GM12892 (cell line): ENCODE data around the gene ULK3.

Experiments
- DNase-seq: peaks from one replicate; pipeline ENCODE4 v3.0.0; 2011; ENCODE audit not compliant: insufficient read length
- FAIRE-seq: peaks from 2 replicates; lab custom pipeline; 2011; peaks lifted over from hg19 to GRCh38; lab: Jason Lieb, UNC
- POLR2A ChIP-seq: IDR thresholded peaks from 2 replicates; pipeline ENCODE4 v1.6.1; 2011; ENCODE audit warnings: low read depth, low read length, control low read depth
- POLR2AphosphoS5 ChIP-seq: IDR thresholded peaks from 2 replicates; pipeline ENCODE4 v1.6.1; 2011; ENCODE audit warnings: low read depth, low read length, control low read depth
- TAF1 ChIP-seq: IDR thresholded peaks from 2 replicates; pipeline ENCODE4 v1.6.1; 2011; ENCODE audit warnings: low read depth, mild to moderate bottlenecking, control low read depth, low read length, borderline replicate concordance

The ULK3 gene

DNA sequence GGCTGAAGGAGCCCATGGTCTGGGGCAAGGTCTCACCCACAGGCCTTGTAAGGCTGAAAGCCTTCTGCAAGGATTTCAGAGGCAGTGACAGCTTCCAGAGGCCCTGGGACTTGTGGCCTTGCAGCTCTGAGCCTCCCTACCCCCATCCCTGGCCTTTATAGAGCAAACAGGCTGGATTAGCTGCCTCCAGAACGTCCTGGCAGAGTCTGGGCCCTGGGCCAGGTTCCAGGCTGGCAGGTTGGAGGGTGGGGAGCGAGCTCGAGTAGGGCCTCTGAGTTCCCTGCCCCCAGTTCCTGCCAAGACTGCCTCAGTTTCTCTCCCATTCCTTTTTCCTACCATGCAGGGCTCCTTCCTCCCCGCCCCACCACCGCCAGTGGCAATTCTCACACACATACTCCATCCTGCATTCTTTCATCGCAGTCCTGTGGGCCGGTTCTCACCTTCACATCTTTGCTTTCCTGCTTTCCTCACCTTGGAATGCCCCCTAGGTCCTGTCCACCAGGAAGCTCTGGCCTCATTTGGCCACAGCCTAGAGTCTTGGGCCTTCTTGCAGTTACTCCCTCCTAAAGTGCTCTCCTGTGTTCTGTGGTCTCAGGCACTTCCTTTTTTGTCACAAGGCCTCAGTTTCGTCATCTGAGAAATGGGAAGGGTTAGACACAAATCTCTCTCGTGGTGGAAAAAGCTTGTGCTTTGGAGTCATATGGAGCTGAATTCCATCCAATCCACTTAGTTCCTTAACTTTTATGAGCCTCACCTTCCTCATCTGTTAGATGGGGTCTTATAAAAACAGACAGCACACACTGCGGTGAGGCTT, 27.6 kb downstream of the ULK3 start:
- FAIRE-seq: no peak
- TF ChIP-seq POLR2A (no peak), TAF1 (no peak), POLR2AphosphoS5 (no peak)
- DNase-seq: no peak

DNA sequence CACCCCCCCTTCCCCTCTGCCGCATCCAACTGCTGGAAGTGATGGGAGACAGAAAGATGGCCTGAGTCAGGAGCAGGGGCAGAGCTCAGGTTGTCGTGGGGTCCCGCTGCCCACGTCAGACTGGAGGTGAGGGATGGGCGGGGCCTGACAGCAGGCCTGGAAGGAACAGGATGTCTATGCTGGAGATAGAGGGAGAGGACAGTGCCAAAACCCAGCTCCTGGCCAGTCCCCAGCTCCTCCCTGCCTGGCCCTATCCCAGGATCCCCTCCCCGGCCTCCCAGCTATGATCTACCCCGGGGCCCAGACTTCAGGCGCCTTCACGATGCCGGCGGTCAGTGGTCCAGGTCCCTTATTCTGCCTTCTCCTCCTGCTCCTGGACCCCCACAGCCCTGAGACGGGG, 30.4 kb downstream of the ULK3 start, which contains the start of gene LMAN1L:
LMAN1L (plus strand) TSS at position 303 of the 400 bp plus-strand sequence; CDS start at position 323, 20 bp downstream.
- FAIRE-seq: no peak
- TF ChIP-seq POLR2AphosphoS5: no peak
- no peak for TF ChIP-seq POLR2A
- no peak for TF ChIP-seq TAF1
- DNase-seq: no peak

- FAIRE-seq (no peak), DNase-seq (no peak)
- TF ChIP-seq POLR2AphosphoS5: no peak
- TF ChIP-seq TAF1: no peak
- no peak for TF ChIP-seq POLR2A
Observed at GRCh38 chr15:74809956-74810355, 33.0 kb downstream of the ULK3 start.

DNA sequence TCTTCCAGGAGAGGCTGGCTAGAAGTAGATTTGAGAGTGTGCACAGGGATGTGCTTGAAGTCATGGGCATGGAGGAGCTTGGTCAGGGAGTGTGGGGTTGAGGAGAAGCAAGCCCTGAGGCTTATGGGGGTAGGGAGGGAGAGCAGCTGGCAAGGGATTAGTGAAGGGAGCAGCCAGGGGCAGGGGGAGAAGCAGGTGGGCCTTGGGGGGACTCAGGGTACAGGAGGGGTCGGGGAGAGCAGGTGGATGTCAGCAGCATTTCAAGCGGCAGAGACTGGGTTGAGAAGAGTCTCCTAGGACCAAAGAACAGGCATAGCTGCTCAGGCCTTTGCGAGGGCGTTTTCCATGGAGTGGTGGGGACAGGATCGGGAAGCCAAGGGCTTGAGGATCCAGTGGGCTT, 33.7 kb downstream of the ULK3 start:
- no peak for DNase-seq
- FAIRE-seq: no peak
- TF ChIP-seq POLR2AphosphoS5: no peak
- TF ChIP-seq POLR2A: no peak
- no peak for TF ChIP-seq TAF1

DNA sequence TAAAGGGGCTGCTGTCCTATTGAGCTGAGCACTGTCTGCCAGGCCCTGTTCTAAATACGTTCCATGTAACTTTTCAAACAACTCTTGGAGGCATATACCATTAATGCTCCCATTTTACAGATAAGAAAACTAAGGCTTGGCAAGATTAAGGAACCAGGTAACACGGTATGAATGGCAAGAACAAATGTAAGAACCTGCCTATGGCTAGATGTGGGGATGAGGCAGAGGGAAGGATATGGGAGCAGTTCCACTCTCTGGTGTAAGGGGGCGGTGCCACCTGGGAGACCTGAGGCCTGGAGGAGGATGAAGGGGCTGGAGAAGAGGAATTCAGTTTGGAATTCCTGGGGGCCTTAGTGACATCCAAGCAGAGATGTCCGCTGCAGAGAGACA, 34.1 kb downstream of the ULK3 start:
- DNase-seq: no peak
- no peak for FAIRE-seq
- TF ChIP-seq TAF1 (no peak), POLR2AphosphoS5 (no peak), POLR2A (no peak)

- FAIRE-seq: no peak
- no peak for DNase-seq
- TF ChIP-seq POLR2A: no peak
- no peak for TF ChIP-seq POLR2AphosphoS5
- no peak for TF ChIP-seq TAF1
Observed at GRCh38 chr15:74808078-74808839, 34.7 kb downstream of the ULK3 start.

DNA sequence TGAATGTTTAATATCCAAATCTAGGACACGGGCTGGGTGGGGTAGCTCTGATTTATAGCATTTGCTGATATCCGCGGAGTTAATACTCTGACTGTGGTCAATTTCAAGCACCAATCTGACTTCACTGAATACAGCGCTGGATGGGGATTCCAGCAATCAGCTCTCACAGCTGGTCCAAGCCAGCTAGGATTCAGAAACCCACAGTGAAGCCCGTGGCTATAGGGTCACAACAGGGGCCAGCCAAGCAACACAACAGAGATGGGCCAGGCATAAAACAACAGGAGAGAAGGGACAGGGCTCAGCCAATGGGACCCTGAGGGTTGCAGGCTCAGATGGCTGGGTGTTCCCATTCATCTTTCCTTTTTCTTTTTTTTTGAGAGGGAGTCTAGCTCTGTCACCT, 35.7 kb downstream of the ULK3 start:
- no peak for FAIRE-seq
- no peak for TF ChIP-seq TAF1
- TF ChIP-seq POLR2AphosphoS5: no peak
- no peak for TF ChIP-seq POLR2A
- DNase-seq: no peak

- FAIRE-seq (no peak), DNase-seq (no peak)
- TF ChIP-seq TAF1 (no peak), POLR2A (no peak; the same call in 1 of the 2 replicates), POLR2AphosphoS5 (0 out of 2 replicates have a peak, but pooled peaks have one; percentile 39)
Observed at GRCh38 chr15:74804935-74805334, 38.0 kb downstream of the ULK3 start.

DNA sequence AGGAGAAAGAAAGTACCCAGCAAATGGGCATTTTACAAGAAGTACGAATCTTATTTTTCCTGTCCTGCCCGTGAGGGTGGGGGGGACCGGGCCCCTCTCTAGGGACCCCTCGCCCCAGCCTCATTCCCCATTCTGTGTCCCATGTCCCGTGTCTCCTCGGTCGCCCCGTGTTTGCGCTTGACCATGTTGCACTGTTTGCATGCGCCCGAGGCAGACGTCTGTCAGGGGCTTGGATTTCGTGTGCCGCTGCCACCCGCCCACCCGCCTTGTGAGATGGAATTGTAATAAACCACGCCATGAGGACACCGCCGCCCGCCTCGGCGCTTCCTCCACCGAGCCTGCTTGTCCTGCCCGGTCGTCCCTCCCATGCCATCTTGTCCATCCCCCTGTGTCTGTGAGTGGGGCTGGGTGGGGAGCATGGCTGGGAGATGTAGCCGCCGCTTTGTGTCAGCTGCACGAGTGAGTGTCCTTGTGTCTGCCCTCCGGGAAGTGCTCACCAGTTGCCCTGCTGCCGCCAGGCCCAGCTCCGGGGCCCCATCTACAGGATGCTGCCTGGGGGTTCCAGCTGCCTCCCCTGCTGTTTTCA, 40.0 kb downstream of the ULK3 start:
- no peak for FAIRE-seq

GRCh38 chr15:74802290-74802689, 40.7 kb downstream of the ULK3 start:
- TF ChIP-seq POLR2AphosphoS5 (no peak), POLR2A (no peak), TAF1 (no peak)
- no peak for FAIRE-seq

More for the DNA sequence above, 40.0 kb downstream of the ULK3 start:
- TF ChIP-seq POLR2AphosphoS5: no peak
- no peak for TF ChIP-seq TAF1
- TF ChIP-seq POLR2A: no peak
- no peak for DNase-seq

More at GRCh38 chr15:74802290-74802689, 40.7 kb downstream of the ULK3 start:
- no peak for DNase-seq
